SK-N-SH (cell line): Measurements from ENCODE around the gene PALLD. TPM values are rescaled to one million over a fixed set of nuclear protein-coding genes. Genes with fewer than 3 reads are reported as not detected.

Experiments used
- CTCF ChIA-PET: fragments of 300-600, 350-600 bp; formaldehyde crosslinking; extraction: SDS; loops from one replicate; lab custom pipeline; 2021; lab: Yijun Ruan, JAX
- POLR2A ChIA-PET: fragments of 350-600 bp; sonication (Branson Sonifier 250); formaldehyde crosslinking; extraction: SDS; loops from one replicate; lab custom pipeline; 2020; ENCODE audit warnings: antibody characterized with exemption, inconsistent platforms; lab: Yijun Ruan, JAX
- DNase-seq: peaks from one replicate; pipeline ENCODE4 v3.0.0; 2012
- H2AFZ ChIP-seq: fragments of 200-600 bp; sonication (generic); 2 replicates; pipeline ENCODE4 v1.8.1; 2016; ENCODE audit warnings: antibody characterized with exemption, mild to moderate bottlenecking, low read depth
- H3F3A ChIP-seq: fragments of 200-600 bp; sonication (generic); replicated peaks from 2 replicates; pipeline ENCODE3; 2016; ENCODE audit warnings: antibody characterized with exemption, mild to moderate bottlenecking; ENCODE audit not compliant: insufficient read depth
- H3K27ac ChIP-seq, 2 experiments: fragments of 200-500 bp in 1 of 2; fragments of 200-600 bp in 1 of 2; sonication (Bioruptor generic) in 1 of 2; sonication (generic), shearing (Covaris generic) in 1 of 2; 2 replicates each; pipeline versions ENCODE4 v1.5.1 to v1.6.1; 2014 to 2016; ENCODE audit warnings: low read depth in 2 of 2, inconsistent platforms in 1 of 2, low read length in 1 of 2, mild to moderate bottlenecking in 1 of 2, mixed read lengths in 1 of 2
- H3K27me3 ChIP-seq: fragments of 200-600 bp; sonication (generic), shearing (Covaris generic); 2 replicates; pipeline ENCODE4 v1.6.1; 2016; ENCODE audit warnings: mixed run types; ENCODE audit not compliant: insufficient read depth
- H3K36me3 ChIP-seq, 2 experiments: fragments of 200-500 bp in 1 of 2; fragments of 200-600 bp in 1 of 2; sonication (Bioruptor generic) in 1 of 2; sonication (generic) in 1 of 2; replicated peaks in 1 of 2; 2 replicates each; pipeline versions ENCODE3 to v1.5.1; 2014 to 2016; ENCODE audit warnings: low read length in 1 of 2, mild to moderate bottlenecking in 1 of 2; ENCODE audit not compliant: insufficient read depth in 2 of 2, control insufficient read depth in 1 of 2
- H3K4me1 ChIP-seq, 2 experiments: fragments of 200-500 bp in 1 of 2; fragments of 200-600 bp in 1 of 2; sonication (Bioruptor generic) in 1 of 2; sonication (generic), shearing (Covaris generic) in 1 of 2; 2 replicates each; pipeline versions ENCODE4 v1.5.1 to v1.6.1; 2014 to 2016; ENCODE audit warnings: low read depth in 1 of 2, low read length in 1 of 2, mixed run types in 1 of 2; ENCODE audit not compliant: insufficient read depth in 2 of 2, control insufficient read depth in 1 of 2
- H3K4me2 ChIP-seq: fragments of 200-600 bp; sonication (generic), shearing (Covaris generic); 2 replicates; pipeline ENCODE4 v1.6.1; 2017; ENCODE audit warnings: mixed run types
- H3K4me3 ChIP-seq, 2 experiments: fragments of 200-500 bp in 1 of 2; fragments of 200-600 bp in 1 of 2; sonication (Bioruptor generic) in 1 of 2; sonication (generic), shearing (Covaris generic) in 1 of 2; 2 replicates each; pipeline versions ENCODE4 v1.5.1 to v1.8.1; 2014 to 2016; ENCODE audit warnings: low read depth in 2 of 2, inconsistent platforms in 1 of 2, low read length in 1 of 2, mild to moderate bottlenecking in 1 of 2, mixed read lengths in 1 of 2, moderate library complexity in 1 of 2
- H3K79me2 ChIP-seq: fragments of 200-600 bp; sonication (generic); 2 replicates; pipeline ENCODE4 v1.8.1; 2017; ENCODE audit warnings: mild to moderate bottlenecking; ENCODE audit not compliant: insufficient read depth
- H3K9ac ChIP-seq: fragments of 200-600 bp; sonication (generic); 2 replicates; pipeline ENCODE4 v1.6.1; 2017; ENCODE audit warnings: mixed run types
- H3K9me2 ChIP-seq: fragments of 200-600 bp; sonication (generic); 2 replicates; pipeline ENCODE4 v1.6.1; 2017; ENCODE audit warnings: mixed run types
- H3K9me3 ChIP-seq: fragments of 200-600 bp; sonication (generic); 2 replicates; pipeline ENCODE4 v1.6.1; 2017; ENCODE audit warnings: mixed run types, mild to moderate bottlenecking, moderate library complexity
- H4K20me1 ChIP-seq: fragments of 200-600 bp; sonication (generic); 2 replicates; pipeline ENCODE4 v1.6.1; 2017; ENCODE audit warnings: mild to moderate bottlenecking, mixed run types; ENCODE audit not compliant: insufficient read depth
- ELF1 ChIP-seq: IDR thresholded peaks from 2 replicates; pipeline ENCODE4 v1.4.0; 2012
- FOXM1 ChIP-seq: IDR thresholded peaks from 2 replicates; pipeline ENCODE4 v1.4.0; 2012; ENCODE audit warnings: low read depth, mild to moderate bottlenecking
- GATA2 ChIP-seq: sonication (generic); formaldehyde crosslinking; IDR thresholded peaks from 2 replicates; pipeline ENCODE4 v1.5.0; 2020; ENCODE audit warnings: mild to moderate bottlenecking, missing genetic modification reagents
- MAX ChIP-seq: IDR thresholded peaks from 2 replicates; pipeline ENCODE4 v1.4.0; 2012; ENCODE audit warnings: low read depth
- MEF2A ChIP-seq: IDR thresholded peaks from 2 replicates; pipeline ENCODE4 v1.4.0; 2012; ENCODE audit warnings: low read depth, borderline replicate concordance
- NFIC ChIP-seq: IDR thresholded peaks from 2 replicates; pipeline ENCODE4 v1.4.0; 2012; ENCODE audit warnings: borderline replicate concordance
- NRF1 ChIP-seq: IDR thresholded peaks from 2 replicates; pipeline ENCODE4 v1.6.1; 2012; ENCODE audit warnings: low read depth, mild to moderate bottlenecking, low read length
- RAD21 ChIP-seq: IDR thresholded peaks from 2 replicates; pipeline ENCODE4 v1.6.1; 2012; ENCODE audit warnings: mild to moderate bottlenecking, low read length
- RCOR1 ChIP-seq: fragments of 150-350 bp; IDR thresholded peaks from 2 replicates; pipeline ENCODE4 v1.6.1; 2017; ENCODE audit warnings: antibody characterized with exemption, low read length
- RFX5 ChIP-seq: IDR thresholded peaks from 2 replicates; pipeline ENCODE4 v1.6.1; 2012; ENCODE audit warnings: mild to moderate bottlenecking, improper control_type of control experiment, low read length
- RXRA ChIP-seq: IDR thresholded peaks from 2 replicates; pipeline ENCODE4 v1.4.0; 2012; ENCODE audit warnings: low read depth, mild to moderate bottlenecking, borderline replicate concordance
- SMC3 ChIP-seq: IDR thresholded peaks from 2 replicates; pipeline ENCODE4 v1.6.1; 2012; ENCODE audit warnings: low read depth, low read length, improper control_type of control experiment
- TAF1 ChIP-seq: IDR thresholded peaks from 2 replicates; pipeline ENCODE4 v1.6.1; 2012; ENCODE audit warnings: low read depth, mild to moderate bottlenecking, low read length, moderate library complexity, borderline replicate concordance
- ZBTB33 ChIP-seq: IDR thresholded peaks from 2 replicates; pipeline ENCODE4 v1.4.0; 2012; ENCODE audit warnings: low read depth, borderline replicate concordance
- WGBS: methylation state at CpG from one replicate; pipeline ENCODE4 v1.1.6; 2017; ENCODE audit warnings: low lambda C conversion rate; 5-methylcytosine and 5-hydroxymethylcytosine counted together
- polyA plus RNA-seq, 3 experiments: library from polyadenylated mRNA; depleted of rRNA; stranded (reverse); fragments of >200 nt; gene quantifications; 2 replicates each; pipeline ENCODE4 v1.2.3, GENCODE V29; 2012
- TF ChIP-seq, protein P1 (sequence below): fragments of 200-600 bp; sonication (generic); IDR thresholded peaks from 2 replicates; pipeline ENCODE4 v1.6.1; 2017; ENCODE audit warnings: antibody characterized with exemption, mild to moderate bottlenecking, moderate library complexity

The PALLD gene
- polyA plus RNA-seq, 1 of the 3 experiments (the other 2 are of a cell fraction): 33.0 TPM

DNA sequence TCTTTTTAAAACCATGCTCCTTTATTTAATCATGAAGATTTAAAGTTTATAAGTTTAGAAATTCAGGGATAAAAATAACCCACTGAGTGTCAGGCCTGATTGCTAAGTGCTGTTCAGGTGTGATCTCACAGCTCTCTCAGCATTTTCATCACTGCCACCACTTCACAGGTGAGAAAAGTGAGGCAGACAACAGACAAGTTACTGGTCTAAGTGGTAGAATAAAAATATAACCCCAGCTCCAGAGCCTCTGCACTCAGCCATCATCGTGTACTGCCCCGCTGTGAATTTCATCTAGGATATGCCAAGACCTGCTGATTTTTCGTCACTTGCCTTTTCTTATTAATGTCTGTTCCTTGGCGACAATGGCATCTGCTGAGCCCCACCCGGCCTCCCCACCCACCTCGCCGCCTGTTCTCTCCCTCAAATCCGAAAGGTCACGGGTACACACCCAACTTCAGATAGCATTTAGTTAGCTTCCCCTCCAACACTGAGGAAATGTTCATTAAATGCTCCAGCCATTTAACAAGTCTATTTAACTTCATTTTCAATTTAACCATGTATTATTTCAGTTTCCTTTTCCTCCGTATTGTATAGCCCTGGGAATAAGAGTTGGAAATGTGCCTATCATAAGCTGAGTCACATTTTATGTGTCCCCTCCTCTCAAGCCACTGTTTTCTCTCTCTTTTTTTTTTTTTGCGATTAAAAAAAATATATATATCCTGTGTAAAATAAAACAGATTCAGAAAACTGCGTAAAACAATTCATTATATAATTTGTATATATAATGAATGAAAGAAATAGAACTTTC, 276.7 kb downstream of the PALLD start:
- Histone ChIP-seq H3K4me2 (no peak overlapping the region), H3K9me3 (peaks cover 10% of the 10 kb centered on the region; the same call in 1 of the 2 replicates), H4K20me1 (no peaks in the 10 kb centered on the region), H2AFZ (no peak overlapping the region), H3K4me3 (no peak overlapping the region), H3K27me3 (no peaks in the 10 kb centered on the region), H3K4me1 (peaks cover 0 to 3% of the 10 kb centered on the region in 2 experiments; a peak in 1 of 4 replicates), H3K36me3 (peaks cover 0 to 7% of the 10 kb centered on the region in 2 experiments), H3K27ac (no peak overlapping the region), H3K79me2 (no peaks in the 10 kb centered on the region), H3K9ac (no peak overlapping the region), H3K9me2 (no peaks in the 10 kb centered on the region), H3F3A (peaks cover 12% of the 10 kb centered on the region)
- TF ChIP-seq, protein P1, sequence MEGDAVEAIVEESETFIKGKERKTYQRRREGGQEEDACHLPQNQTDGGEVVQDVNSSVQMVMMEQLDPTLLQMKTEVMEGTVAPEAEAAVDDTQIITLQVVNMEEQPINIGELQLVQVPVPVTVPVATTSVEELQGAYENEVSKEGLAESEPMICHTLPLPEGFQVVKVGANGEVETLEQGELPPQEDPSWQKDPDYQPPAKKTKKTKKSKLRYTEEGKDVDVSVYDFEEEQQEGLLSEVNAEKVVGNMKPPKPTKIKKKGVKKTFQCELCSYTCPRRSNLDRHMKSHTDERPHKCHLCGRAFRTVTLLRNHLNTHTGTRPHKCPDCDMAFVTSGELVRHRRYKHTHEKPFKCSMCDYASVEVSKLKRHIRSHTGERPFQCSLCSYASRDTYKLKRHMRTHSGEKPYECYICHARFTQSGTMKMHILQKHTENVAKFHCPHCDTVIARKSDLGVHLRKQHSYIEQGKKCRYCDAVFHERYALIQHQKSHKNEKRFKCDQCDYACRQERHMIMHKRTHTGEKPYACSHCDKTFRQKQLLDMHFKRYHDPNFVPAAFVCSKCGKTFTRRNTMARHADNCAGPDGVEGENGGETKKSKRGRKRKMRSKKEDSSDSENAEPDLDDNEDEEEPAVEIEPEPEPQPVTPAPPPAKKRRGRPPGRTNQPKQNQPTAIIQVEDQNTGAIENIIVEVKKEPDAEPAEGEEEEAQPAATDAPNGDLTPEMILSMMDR: no peak
- TF ChIP-seq RCOR1 (no peak), MEF2A (no peak), ELF1 (no peak), TAF1 (no peak), NRF1 (no peak), GATA2 (CRISPR knock-in tag) (no peak), SMC3 (no peak), RXRA (no peak), RFX5 (no peak), ZBTB33 (no peak), NFIC (no peak), FOXM1 (no peak), RAD21 (no peak), MAX (no peak)
- DNase-seq: no peak
- ChIA-PET CTCF (interaction anchor here (0.5 kb wide), 1 partner anchor 159 kb away, joined by 3 read pairs; no protein-coding TSS in a partner anchor), POLR2A (no interaction called here)
- 91% methylated on average over 12 of the region's 12 CpGs for WGBS
